Mucosa of stomach (tissue), 1 donor: ENCODE results near the gene XIST.

Source experiments
- H3K27me3 ChIP-seq: one replicate; pipeline ENCODE4 v1.7.0; 2013; ENCODE audit warnings: mild to moderate bottlenecking, low read length; ENCODE audit not compliant: control insufficient read depth, insufficient read depth
- H3K36me3 ChIP-seq: one replicate; pipeline ENCODE4 v1.7.0; 2013; ENCODE audit warnings: low read length; ENCODE audit not compliant: control insufficient read depth, insufficient read depth
- H3K4me1 ChIP-seq: one replicate; pipeline ENCODE4 v1.7.0; 2013; ENCODE audit warnings: mild to moderate bottlenecking, low read length; ENCODE audit not compliant: control insufficient read depth, insufficient read depth
- H3K4me3 ChIP-seq: one replicate; pipeline ENCODE4 v1.7.0; 2013; ENCODE audit warnings: low read length
- H3K9ac ChIP-seq: one replicate; pipeline ENCODE4 v1.7.0; 2013; ENCODE audit warnings: mild to moderate bottlenecking, low read length, moderate library complexity
- H3K9me3 ChIP-seq: one replicate; pipeline ENCODE4 v1.7.0; 2013; ENCODE audit warnings: mild to moderate bottlenecking, low read length, moderate library complexity; ENCODE audit not compliant: control insufficient read depth
- donor health status: Pancreatic carcinoma.

XIST gene

DNA sequence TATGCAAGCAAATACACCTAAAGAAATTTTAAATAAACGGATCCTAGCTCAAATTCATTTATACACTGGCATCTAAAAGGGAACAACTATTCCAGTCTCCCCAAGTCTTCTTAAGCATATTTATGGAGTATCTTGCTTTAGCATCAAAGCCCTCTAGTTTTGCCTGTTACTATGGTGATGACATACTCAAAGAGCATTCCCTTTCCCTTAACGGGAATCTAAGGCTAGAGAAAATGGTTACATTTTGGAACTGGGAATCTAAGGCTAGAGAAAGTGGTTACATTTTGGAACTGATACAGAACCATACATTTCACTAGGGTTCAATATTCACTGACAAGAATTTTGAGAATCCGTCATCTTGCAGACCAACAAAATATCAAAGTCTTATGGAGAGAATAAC lies 18.3 kb downstream of the XIST start:
- H3K27me3 ChIP-seq: no peaks in the 10 kb centered on the region
- H3K9me3 ChIP-seq: no peaks in the 10 kb centered on the region
- no peaks in the 10 kb centered on the region for H3K4me1 ChIP-seq
- no peak overlapping the region for H3K4me3 ChIP-seq
- no peak overlapping the region for H3K9ac ChIP-seq
- no peaks in the 10 kb centered on the region for H3K36me3 ChIP-seq

DNA sequence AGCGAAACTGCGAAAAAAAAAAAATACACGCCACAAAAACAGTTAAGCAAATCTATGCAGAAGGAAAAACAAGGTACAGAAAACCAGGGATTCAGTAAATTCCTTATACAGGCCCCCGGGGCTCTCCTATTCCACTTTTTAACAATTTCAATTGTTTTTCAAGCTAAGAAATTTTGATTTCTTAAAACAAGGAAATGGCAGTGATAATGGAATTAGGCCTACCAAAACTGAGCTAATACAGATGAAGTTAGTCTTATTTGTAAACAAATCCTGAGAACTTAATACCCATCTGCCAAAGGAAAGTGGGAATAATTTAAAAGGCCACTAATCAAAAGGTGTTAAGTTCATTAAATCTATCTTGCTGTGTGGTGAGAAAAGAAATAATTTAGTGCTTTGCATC lies 20.2 kb downstream of the XIST start:
- no peak overlapping the region for H3K4me3 ChIP-seq
- no peak overlapping the region for H3K9ac ChIP-seq
- H3K36me3 ChIP-seq: no peaks in the 10 kb centered on the region
- H3K9me3 ChIP-seq: no peaks in the 10 kb centered on the region
- no peaks in the 10 kb centered on the region for H3K4me1 ChIP-seq
- H3K27me3 ChIP-seq: no peaks in the 10 kb centered on the region

GRCh38 chrX:73831500-73831899 lies 21.0 kb downstream of the XIST start:
- no peaks in the 10 kb centered on the region for H3K36me3 ChIP-seq
- H3K9ac ChIP-seq: no peak overlapping the region
- no peaks in the 10 kb centered on the region for H3K27me3 ChIP-seq
- H3K4me1 ChIP-seq: no peaks in the 10 kb centered on the region
- H3K9me3 ChIP-seq: no peaks in the 10 kb centered on the region
- H3K4me3 ChIP-seq: no peak overlapping the region

GRCh38 chrX:73830489-73831414 lies 21.8 kb downstream of the XIST start:
- no peaks in the 10 kb centered on the region for H3K4me1 ChIP-seq
- H3K9me3 ChIP-seq: no peaks in the 10 kb centered on the region
- H3K4me3 ChIP-seq: no peak overlapping the region
- H3K36me3 ChIP-seq: no peaks in the 10 kb centered on the region
- H3K9ac ChIP-seq: no peak overlapping the region
- no peaks in the 10 kb centered on the region for H3K27me3 ChIP-seq

- H3K36me3 ChIP-seq: no peaks in the 10 kb centered on the region
- H3K4me3 ChIP-seq: no peak overlapping the region
- H3K9ac ChIP-seq: no peak overlapping the region
- H3K9me3 ChIP-seq: no peaks in the 10 kb centered on the region
- H3K27me3 ChIP-seq: no peaks in the 10 kb centered on the region
- H3K4me1 ChIP-seq: no peaks in the 10 kb centered on the region
Observed at GRCh38 chrX:73829890-73830466, 22.5 kb downstream of the XIST start.

GRCh38 chrX:73828080-73828720 lies 24.3 kb downstream of the XIST start:
- no peak overlapping the region for H3K9ac ChIP-seq
- no peaks in the 10 kb centered on the region for H3K27me3 ChIP-seq
- no peaks in the 10 kb centered on the region for H3K36me3 ChIP-seq
- H3K4me3 ChIP-seq: no peak overlapping the region
- H3K4me1 ChIP-seq: no peaks in the 10 kb centered on the region
- H3K9me3 ChIP-seq: no peaks in the 10 kb centered on the region

DNA sequence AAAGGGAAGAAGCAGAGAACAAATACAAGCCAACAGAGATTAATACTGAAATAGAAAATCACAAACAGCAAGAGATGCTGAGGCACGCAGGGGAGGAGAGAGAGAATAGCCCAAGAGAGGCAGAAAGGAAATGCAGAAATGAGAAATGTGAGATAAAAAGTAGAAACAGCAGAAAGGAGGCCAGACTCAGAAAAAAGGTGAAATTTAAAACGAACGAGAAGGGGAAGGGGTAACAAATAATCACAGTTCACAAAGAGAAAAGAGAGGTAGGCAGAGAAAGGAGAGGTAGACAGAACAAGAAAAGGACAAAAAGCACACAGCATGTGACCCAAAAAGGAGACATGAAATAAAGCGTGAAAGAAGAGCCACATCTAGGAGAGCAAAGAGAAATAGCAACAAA lies 25.1 kb downstream of the XIST start:
- no peak overlapping the region for H3K9ac ChIP-seq
- H3K9me3 ChIP-seq: no peaks in the 10 kb centered on the region
- no peaks in the 10 kb centered on the region for H3K36me3 ChIP-seq
- H3K4me1 ChIP-seq: no peaks in the 10 kb centered on the region
- no peaks in the 10 kb centered on the region for H3K27me3 ChIP-seq
- H3K4me3 ChIP-seq: no peak overlapping the region

- no peaks in the 10 kb centered on the region for H3K9me3 ChIP-seq
- H3K9ac ChIP-seq: no peak overlapping the region
- H3K4me1 ChIP-seq: no peaks in the 10 kb centered on the region
- H3K27me3 ChIP-seq: no peaks in the 10 kb centered on the region
- H3K36me3 ChIP-seq: no peaks in the 10 kb centered on the region
- H3K4me3 ChIP-seq: no peak overlapping the region
Observed at GRCh38 chrX:73826996-73827395, 25.5 kb downstream of the XIST start.

DNA sequence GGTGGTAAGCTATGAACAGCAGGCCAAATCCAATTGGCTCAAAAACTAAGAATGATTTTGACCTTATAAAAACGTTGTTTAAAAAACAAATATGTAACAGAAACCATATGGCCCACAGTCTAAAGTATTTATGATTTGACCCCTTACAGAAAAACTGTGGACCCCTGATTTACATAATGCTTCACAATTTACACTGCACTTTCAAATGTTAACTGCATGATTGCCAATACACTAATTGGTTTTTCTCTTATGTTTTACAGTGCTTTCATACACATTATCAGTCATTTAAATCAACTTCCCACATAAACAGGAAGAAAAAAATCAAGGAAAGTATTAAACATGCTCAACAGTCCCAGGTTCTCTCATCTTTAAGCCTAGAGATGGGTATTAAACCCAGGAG lies 26.9 kb downstream of the XIST start:
- no peak overlapping the region for H3K4me3 ChIP-seq
- H3K9ac ChIP-seq: no peak overlapping the region
- no peaks in the 10 kb centered on the region for H3K36me3 ChIP-seq
- no peaks in the 10 kb centered on the region for H3K4me1 ChIP-seq
- no peaks in the 10 kb centered on the region for H3K9me3 ChIP-seq
- no peaks in the 10 kb centered on the region for H3K27me3 ChIP-seq

- Histone ChIP-seq H3K4me1 (no peaks in the 10 kb centered on the region), H3K4me3 (no peak overlapping the region), H3K9me3 (no peaks in the 10 kb centered on the region), H3K27me3 (no peaks in the 10 kb centered on the region), H3K36me3 (no peaks in the 10 kb centered on the region), H3K9ac (no peak overlapping the region)
Observed at GRCh38 chrX:73823473-73824004, 29.0 kb downstream of the XIST start.

DNA sequence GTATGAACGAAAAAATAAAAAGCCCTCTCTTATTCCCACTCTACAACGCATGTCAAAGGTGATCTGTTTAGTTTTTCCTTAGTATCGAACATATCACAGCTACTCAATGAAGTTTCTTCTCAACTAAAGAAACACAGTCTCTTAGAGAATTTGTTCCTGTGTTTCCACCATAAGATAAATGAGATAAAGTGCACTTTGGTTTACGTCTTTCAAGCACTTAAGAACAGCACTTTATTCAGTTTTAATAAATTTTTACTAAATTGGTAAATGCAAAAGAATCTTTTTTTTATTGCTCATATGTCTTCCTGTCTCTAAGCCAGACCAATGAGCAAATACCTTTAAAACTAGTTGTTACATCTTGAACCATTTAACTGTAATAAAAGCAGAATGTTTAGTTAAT lies 29.7 kb downstream of the XIST start:
- Histone ChIP-seq H3K36me3 (no peaks in the 10 kb centered on the region), H3K27me3 (no peaks in the 10 kb centered on the region), H3K9me3 (no peaks in the 10 kb centered on the region), H3K4me1 (no peaks in the 10 kb centered on the region), H3K9ac (no peak overlapping the region), H3K4me3 (no peak overlapping the region)

- Histone ChIP-seq H3K9ac (no peak overlapping the region), H3K36me3 (no peaks in the 10 kb centered on the region), H3K9me3 (no peaks in the 10 kb centered on the region), H3K4me3 (no peak overlapping the region), H3K4me1 (no peaks in the 10 kb centered on the region), H3K27me3 (no peaks in the 10 kb centered on the region)
Observed at GRCh38 chrX:73821921-73822559, 30.5 kb downstream of the XIST start.
